Effector memory CD4-positive, alpha-beta T cell (primary cell): Measurements from ENCODE around the gene EPHA1.
A peak's percentile ranks its signal among the peaks of the same experiment; 100 is the strongest.

Experiments
- DNase-seq, 3 donors: peaks; one replicate each; pipeline ENCODE4 v3.0.0-alpha.2; 2020
- H3K27ac ChIP-seq: 2 replicates; pipeline ENCODE4 v1.7.0; 2013; ENCODE audit warnings: mild to moderate bottlenecking, low read length, moderate library complexity; ENCODE audit not compliant: insufficient read depth, poor library complexity, severe bottlenecking
- H3K27me3 ChIP-seq: replicated peaks from 2 replicates; pipeline ENCODE4 v1.7.0; 2013; ENCODE audit warnings: mild to moderate bottlenecking, low read length; ENCODE audit not compliant: insufficient read depth, control insufficient read depth, poor library complexity, severe bottlenecking
- H3K36me3 ChIP-seq: 2 replicates; pipeline ENCODE4 v1.7.0; 2013; ENCODE audit warnings: mild to moderate bottlenecking, low read length, moderate library complexity; ENCODE audit not compliant: control insufficient read depth, insufficient read depth
- H3K4me1 ChIP-seq: 2 replicates; pipeline ENCODE4 v1.7.0; 2013; ENCODE audit warnings: low read length, mild to moderate bottlenecking; ENCODE audit not compliant: control insufficient read depth, insufficient read depth, poor library complexity, severe bottlenecking
- H3K4me3 ChIP-seq: 2 replicates; pipeline ENCODE4 v1.7.0; 2013; ENCODE audit warnings: low read length, low read depth, mild to moderate bottlenecking; ENCODE audit not compliant: insufficient read depth, poor library complexity, severe bottlenecking
- H3K9me3 ChIP-seq: 2 replicates; pipeline ENCODE4 v1.7.0; 2013; ENCODE audit warnings: mild to moderate bottlenecking, low read length, moderate library complexity; ENCODE audit not compliant: control insufficient read depth

Gene EPHA1

DNA sequence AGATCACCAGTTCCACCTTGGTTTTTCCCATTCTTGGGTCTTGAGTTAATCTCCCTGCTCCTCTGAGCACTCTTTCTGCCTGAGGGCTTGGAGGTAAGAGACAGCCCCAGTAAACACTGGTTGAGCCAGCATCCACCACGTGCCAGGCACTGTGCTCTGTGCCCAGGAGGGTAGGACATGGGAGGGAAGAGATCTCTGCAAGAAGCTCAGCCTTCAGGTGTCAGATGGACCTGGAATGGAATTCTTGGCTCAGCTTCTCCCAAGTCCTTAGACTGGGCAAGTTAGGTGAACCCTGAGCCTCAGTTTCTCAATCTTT, 25.1 kb downstream of the EPHA1 start:
- no peak for DNase-seq
- Histone ChIP-seq H3K4me1 (peaks cover 51% of the 10 kb centered on the region), H3K27me3 (no peaks in the 10 kb centered on the region), H3K27ac (peak overlapping the region; percentile 22), H3K4me3 (no peak overlapping the region), H3K9me3 (no peaks in the 10 kb centered on the region), H3K36me3 (peaks cover 18% of the 10 kb centered on the region)

DNA sequence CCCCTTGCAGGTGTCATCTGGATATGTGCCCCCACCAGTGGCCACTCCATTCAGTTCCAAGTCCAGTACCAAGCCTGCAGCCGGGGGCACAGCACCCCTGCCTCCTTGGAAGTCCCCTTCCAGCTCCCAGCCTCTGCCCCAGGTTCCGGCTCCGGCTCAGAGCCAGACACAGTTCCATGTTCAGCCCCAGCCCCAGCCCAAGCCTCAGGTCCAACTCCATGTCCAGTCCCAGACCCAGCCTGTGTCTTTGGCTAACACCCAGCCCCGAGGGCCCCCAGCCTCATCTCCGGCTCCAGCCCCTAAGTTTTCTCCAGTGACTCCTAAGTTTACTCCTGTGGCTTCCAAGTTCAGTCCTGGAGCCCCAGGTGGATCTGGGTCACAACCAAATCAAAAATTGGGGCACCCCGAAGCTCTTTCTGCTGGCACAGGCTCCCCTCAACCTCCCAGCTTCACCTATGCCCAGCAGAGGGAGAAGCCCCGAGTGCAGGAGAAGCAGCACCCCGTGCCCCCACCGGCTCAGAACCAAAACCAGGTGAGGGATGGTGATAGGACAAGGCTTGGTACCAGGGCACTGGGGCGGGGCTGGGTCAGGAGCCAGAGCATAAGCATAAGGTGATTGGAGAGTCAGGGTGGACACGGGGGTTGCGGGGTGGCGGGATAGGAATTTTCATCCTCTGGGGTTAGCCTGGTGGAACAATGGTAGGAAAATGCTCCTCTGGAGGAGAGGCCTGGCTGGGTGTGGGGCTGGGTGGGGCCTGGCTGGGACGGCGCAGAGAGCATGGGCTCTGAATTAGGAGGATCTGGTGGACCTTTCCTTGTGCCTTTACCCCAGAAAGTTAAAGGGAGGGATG, 25.6 kb downstream of the EPHA1 start:
- H3K4me3 ChIP-seq = peak overlapping the region; percentile 100
- peak overlapping the region; percentile 98 for H3K27ac ChIP-seq
- H3K9me3 ChIP-seq = no peaks in the 10 kb centered on the region
- H3K4me1 ChIP-seq = peaks cover 51% of the 10 kb centered on the region
- H3K27me3 ChIP-seq = no peaks in the 10 kb centered on the region
- peaks cover 12% of the 10 kb centered on the region for H3K36me3 ChIP-seq
- no peak for DNase-seq

DNA sequence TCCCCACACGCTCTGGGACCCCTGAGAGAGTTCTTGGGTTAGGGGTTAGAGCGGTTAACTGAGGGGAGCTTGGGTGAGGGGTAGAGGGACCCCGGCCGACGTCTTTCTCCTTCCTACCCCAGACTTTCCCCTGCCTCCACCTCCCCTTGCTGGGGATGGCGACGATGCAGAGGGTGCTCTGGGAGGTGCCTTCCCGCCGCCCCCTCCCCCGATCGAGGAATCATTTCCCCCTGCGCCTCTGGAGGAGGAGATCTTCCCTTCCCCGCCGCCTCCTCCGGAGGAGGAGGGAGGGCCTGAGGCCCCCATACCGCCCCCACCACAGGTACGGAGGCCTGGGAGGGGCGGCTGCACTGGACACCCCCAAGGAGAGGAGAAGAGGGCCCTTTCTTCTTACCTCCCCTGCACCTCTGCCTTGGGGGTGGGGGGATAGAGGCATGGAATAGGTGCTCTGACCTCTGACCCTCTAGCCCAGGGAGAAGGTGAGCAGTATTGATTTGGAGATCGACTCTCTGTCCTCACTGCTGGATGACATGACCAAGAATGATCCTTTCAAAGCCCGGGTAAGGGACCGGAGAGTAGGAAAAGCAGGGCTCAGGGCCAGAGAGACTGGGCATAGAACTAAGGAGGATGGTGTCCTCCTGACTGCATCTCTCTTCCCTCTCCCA, 26.4 kb downstream of the EPHA1 start:
- H3K27me3 ChIP-seq = no peaks in the 10 kb centered on the region

DNA sequence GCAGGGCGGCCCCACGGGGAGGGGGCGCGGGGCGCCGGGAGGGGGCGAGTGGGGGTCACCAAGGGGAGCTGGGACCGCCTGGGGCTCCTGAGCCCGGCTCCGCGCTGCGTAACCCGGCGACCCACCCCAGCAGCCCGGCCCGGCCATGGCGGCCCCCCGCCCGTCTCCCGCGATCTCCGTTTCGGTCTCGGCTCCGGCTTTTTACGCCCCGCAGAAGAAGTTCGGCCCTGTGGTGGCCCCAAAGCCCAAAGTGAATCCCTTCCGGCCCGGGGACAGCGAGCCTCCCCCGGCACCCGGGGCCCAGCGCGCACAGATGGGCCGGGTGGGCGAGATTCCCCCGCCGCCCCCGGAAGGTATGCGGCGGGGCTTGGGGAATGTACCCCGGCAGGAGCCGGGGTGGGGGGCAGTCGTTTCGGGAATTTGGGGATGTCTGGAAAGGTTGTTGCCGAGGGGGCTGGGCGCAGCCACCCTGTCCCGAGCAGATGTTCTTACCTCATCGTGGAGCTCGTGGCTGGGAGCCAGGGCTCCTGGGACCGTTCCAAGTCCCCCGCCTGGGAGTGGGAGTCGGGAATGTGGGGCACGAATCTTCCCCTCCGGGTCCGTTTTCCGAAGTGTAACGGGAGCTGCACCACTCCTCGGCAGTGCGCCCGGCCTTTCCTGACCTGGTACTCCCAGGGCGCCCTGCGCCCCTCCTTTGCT, 27.1 kb downstream of the EPHA1 start:
- H3K36me3 ChIP-seq = peaks cover under 1% of the 10 kb centered on the region
- peak overlapping the region; percentile 98 for H3K27ac ChIP-seq
- H3K9me3 ChIP-seq = no peaks in the 10 kb centered on the region
- DNase-seq = no peak
- no peaks in the 10 kb centered on the region for H3K27me3 ChIP-seq
- H3K4me1 ChIP-seq = peaks cover 49% of the 10 kb centered on the region
- H3K4me3 ChIP-seq = peak overlapping the region; percentile 100

More for the DNA sequence above, 26.4 kb downstream of the EPHA1 start:
- Histone ChIP-seq H3K27ac (peak overlapping the region; percentile 98), H3K9me3 (no peaks in the 10 kb centered on the region), H3K4me3 (peak overlapping the region; percentile 100), H3K36me3 (peaks cover 5% of the 10 kb centered on the region), H3K4me1 (peaks cover 51% of the 10 kb centered on the region)
- DNase-seq = no peak

DNA sequence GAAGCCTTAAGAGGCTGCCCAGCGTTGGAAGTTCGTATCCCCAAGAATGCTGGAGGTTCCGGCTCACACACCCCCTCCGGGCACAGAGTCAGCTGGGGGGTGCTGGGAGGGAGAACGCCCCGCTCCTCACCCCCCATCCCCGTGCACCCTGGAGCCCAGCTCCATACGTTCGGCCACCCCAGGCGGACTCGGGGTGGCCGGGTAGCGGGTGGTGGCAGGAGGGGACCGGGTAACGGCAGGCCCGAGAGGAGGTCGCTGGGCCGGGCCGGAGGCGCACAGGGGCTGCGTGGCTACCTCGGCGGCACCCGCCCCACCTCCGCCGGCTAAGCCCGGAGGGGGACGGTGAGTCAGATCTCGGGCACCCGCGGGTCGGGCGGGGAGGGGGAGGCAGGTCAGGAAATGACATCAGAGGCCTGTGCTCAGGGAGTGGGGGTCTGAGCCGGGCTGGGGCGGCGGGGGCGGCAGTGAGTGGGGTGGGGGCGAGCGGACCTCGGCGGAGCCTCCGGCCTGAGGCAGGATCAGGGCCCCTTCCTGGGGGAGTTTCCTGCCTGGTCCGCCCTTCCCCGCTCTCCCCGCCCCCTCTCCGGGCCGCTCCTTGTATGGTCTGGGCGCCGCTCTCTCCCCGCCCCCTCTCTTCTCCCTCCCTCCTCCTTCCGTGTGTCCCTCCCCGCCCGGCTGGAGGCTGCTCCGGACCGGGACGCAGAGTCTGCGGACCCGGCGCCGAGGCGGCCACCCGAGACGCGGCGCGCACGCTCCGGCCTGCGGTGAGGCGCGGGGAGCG, 27.8 kb downstream of the EPHA1 start, which contains the start of gene ZYX:
ZYX (plus strand) TSS at position 700 of the 781 bp plus-strand sequence. CDS start 227 bp downstream, outside the sequence.
- Histone ChIP-seq H3K27ac (peak within 1 kb of the TSS; percentile 98), H3K4me1 (peaks cover 49% of the 10 kb centered on the region), H3K27me3 (no peaks in the 10 kb centered on the region), H3K4me3 (peak within 1 kb of the TSS; percentile 100), H3K9me3 (no peaks in the 10 kb centered on the region), H3K36me3 (no peaks in the 10 kb centered on the region)
- DNase-seq = peak; percentile 76 to 83 (median 78)

DNA sequence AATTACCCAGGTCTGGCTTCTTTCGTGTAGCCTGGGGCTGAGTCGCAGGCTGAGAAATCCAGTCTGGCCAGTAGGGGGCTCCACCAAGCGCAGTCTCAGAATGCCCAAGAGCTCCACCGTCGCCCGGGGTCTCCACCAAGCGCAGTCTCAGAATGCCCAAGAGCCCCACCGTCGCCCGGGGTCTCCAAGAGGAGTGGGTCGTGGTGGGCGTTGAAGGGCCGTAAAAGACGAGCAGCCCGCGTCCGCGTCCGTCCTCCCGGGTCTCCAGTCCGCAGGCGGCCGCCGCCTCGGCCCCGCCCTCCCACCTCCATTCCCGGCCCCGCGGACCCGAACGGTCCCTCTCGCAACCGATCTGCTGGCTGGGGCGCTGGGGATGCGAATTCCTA, 28.4 kb downstream of the EPHA1 start:
- Histone ChIP-seq H3K27me3 (no peaks in the 10 kb centered on the region), H3K4me1 (peaks cover 49% of the 10 kb centered on the region), H3K9me3 (no peaks in the 10 kb centered on the region), H3K27ac (peak overlapping the region; percentile 98), H3K36me3 (no peaks in the 10 kb centered on the region), H3K4me3 (peak overlapping the region; percentile 100)
- DNase-seq = peak; percentile 68 to 76 (median 73)

DNA sequence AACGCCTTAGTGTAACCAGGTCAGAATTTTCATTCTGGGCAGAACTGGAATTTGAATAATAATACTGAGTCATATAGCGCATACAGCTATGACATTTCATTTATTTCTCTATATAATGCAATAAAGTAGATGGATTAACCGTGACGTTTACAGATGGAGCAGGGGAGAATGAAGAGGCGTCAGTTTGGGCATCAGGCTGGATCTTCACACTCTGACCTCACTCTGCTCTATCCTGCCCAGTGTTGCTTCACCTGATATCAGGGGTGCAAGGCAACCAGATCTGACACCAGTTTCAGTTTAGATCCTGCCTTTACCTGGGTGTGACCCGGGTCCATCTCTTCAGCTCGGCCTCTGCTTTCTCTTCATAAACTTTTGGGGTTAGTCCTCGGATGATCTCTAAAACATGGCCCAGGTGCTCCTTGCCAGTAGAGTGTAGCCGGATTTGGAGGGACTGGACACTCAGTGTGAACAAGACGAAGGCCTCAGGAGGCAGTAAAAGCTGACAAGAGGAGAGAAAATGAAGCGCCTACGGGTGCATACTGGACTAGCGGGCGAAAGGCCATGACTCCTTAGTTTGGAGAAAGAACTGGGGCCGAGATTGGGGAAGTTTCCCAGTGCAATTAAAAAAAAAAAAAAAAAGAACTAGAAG, 28.9 kb downstream of the EPHA1 start:
- no peaks in the 10 kb centered on the region for H3K9me3 ChIP-seq

DNA sequence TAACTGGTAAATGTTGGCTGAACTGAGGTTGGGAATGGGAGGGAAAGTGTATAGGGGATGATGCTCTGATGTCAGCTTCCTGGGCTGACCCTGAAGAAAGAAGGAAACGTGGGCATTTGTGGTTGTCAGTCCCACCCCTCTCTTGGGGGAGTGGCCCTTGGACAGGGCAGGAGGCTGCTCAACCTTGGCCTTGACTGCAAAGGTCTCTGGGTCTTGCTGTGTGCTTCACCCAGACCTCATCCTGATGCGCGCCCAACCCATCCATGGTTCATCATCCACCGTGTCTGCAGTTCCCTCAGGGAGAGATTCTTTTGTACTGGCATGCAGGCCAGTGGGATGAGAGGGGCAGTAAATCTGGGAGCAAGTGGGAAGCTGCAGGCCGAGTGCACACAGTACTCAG, 32.3 kb downstream of the EPHA1 start:
- no peak overlapping the region for H3K4me3 ChIP-seq
- no peaks in the 10 kb centered on the region for H3K27me3 ChIP-seq
- DNase-seq = no peak
- H3K36me3 ChIP-seq = no peaks in the 10 kb centered on the region
- H3K4me1 ChIP-seq = peaks cover 44% of the 10 kb centered on the region
- H3K9me3 ChIP-seq = no peaks in the 10 kb centered on the region
- H3K27ac ChIP-seq = peak overlapping the region; percentile 71

More for the DNA sequence above, 28.9 kb downstream of the EPHA1 start:
- H3K4me1 ChIP-seq = peaks cover 49% of the 10 kb centered on the region
- no peaks in the 10 kb centered on the region for H3K27me3 ChIP-seq
- DNase-seq = no peak
- peak overlapping the region; percentile 98 for H3K27ac ChIP-seq
- H3K4me3 ChIP-seq = peak overlapping the region; percentile 100
- H3K36me3 ChIP-seq = no peaks in the 10 kb centered on the region
